ENCODE data around the gene DAG1. TPM values are rescaled to one million over a fixed set of nuclear protein-coding genes. Genes with fewer than 3 reads are reported as not detected.

Gene DAG1
- polyA plus RNA-seq, 3 donors = 3.9 to 5.8 (median 4.2) TPM

DNA sequence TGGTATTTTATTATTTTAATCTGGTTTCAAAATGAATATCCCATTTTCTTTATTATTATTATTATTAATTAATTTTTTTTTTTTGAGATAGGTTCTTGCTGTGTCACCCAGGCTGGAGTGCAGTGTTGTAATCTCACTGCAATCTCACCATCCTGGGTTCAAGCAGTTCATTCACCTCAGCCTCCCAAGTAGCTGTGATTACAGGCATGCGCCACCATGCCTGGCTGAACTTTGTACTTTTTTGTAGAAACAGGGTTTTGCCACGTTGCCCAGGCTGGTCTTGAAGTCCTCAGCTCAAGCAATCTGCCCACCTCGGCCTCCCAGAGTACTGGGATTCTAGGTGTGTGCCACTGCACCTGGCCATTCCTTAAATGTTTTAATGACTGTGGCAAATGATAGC lies 28.6 kb downstream of the DAG1 start:
- Mint-ChIP-seq H3K27ac (no peak overlapping the region), H3K27me3 (ENCODE audit: low read depth in 3 of 3) (peaks cover 0 to under 1% (median 0%) of the 10 kb centered on the region in 3 donors), H3K4me3 (no peak overlapping the region), H3K4me1 (peaks cover 28% of the 10 kb centered on the region), H3K36me3 (peaks cover 17 to 20% of the 10 kb centered on the region in 2 donors), H3K9me3 (peaks cover 0 to 1% (median 0%) of the 10 kb centered on the region in 7 donors)
- Histone ChIP-seq H3K4me1 (ENCODE audit: control insufficient read depth in 1 of 2, insufficient read depth in 2 of 2, low read length in 2 of 2) (peaks cover 25 to 26% of the 10 kb centered on the region in 2 donors), H3K9me3 (replicated peaks in 1 of 2; ENCODE audit: control insufficient read depth in 1 of 2, insufficient read depth in 1 of 2, low read length in 2 of 2) (no peaks in the 10 kb centered on the region), H3K4me3 (replicated peaks in 1 of 3; ENCODE audit: low read depth in 2 of 3, low read length in 3 of 3) (no peak overlapping the region), H3K4me2 (replicated peaks; ENCODE audit: extremely low read depth, low read length, poor library complexity, severe bottlenecking) (no peak overlapping the region), H2AFZ (ENCODE audit: insufficient read depth, low read depth, low read length, poor library complexity, severe bottlenecking) (no peak overlapping the region), H3K36me3 (replicated peaks in 1 of 2; ENCODE audit: control insufficient read depth in 1 of 2, insufficient read depth in 2 of 2, low read length in 2 of 2) (no peaks in the 10 kb centered on the region), H3K9ac (ENCODE audit: insufficient read depth, low read length, poor library complexity, severe bottlenecking) (no peak overlapping the region), H3K27me3 (ENCODE audit: control insufficient read depth in 2 of 2, insufficient read depth in 2 of 2, low read length in 2 of 2) (no peaks in the 10 kb centered on the region), H3K79me2 (ENCODE audit: insufficient read depth, low read length) (peaks cover 4% of the 10 kb centered on the region), H3K27ac (ENCODE audit: low read depth in 1 of 2, low read length in 2 of 2) (no peak overlapping the region), H4K20me1 (ENCODE audit: insufficient read depth, low read length) (no peaks in the 10 kb centered on the region)
- intact Hi-C loops (cut with micrococcal nuclease) = no loop called here
- no peak for DNase-seq
- 97% methylated on average over 3 of the region's 3 CpGs for WGBS (ENCODE audit: insufficient coverage)
- TF ChIP-seq, protein P1, sequence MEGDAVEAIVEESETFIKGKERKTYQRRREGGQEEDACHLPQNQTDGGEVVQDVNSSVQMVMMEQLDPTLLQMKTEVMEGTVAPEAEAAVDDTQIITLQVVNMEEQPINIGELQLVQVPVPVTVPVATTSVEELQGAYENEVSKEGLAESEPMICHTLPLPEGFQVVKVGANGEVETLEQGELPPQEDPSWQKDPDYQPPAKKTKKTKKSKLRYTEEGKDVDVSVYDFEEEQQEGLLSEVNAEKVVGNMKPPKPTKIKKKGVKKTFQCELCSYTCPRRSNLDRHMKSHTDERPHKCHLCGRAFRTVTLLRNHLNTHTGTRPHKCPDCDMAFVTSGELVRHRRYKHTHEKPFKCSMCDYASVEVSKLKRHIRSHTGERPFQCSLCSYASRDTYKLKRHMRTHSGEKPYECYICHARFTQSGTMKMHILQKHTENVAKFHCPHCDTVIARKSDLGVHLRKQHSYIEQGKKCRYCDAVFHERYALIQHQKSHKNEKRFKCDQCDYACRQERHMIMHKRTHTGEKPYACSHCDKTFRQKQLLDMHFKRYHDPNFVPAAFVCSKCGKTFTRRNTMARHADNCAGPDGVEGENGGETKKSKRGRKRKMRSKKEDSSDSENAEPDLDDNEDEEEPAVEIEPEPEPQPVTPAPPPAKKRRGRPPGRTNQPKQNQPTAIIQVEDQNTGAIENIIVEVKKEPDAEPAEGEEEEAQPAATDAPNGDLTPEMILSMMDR (IDR thresholded peaks at IDR 0.05) = no peak

GRCh38 chr3:49500205-49500731 lies 30.2 kb downstream of the DAG1 start:
- peak overlapping the region; percentile 19 for H3K9ac ChIP-seq (ENCODE audit: insufficient read depth, low read length, poor library complexity, severe bottlenecking)
- H3K36me3 ChIP-seq (replicated peaks in 1 of 2; ENCODE audit: control insufficient read depth in 1 of 2, insufficient read depth in 2 of 2, low read length in 2 of 2) = no peaks in the 10 kb centered on the region
- 100% methylated on average over 3 of the region's 6 CpGs for WGBS (ENCODE audit: insufficient coverage)
- Mint-ChIP-seq H3K36me3 (peaks cover 14 to 16% of the 10 kb centered on the region in 2 donors), H3K27me3 (ENCODE audit: low read depth in 3 of 3) (no peaks in the 10 kb centered on the region), H3K4me1 (peaks cover 24% of the 10 kb centered on the region), H3K9me3 (peaks cover 0 to 1% (median 0%) of the 10 kb centered on the region in 7 donors), H3K4me3 (no peak overlapping the region), H3K27ac (peak overlapping the region; percentile 50 to 97 (median 86))
- TF ChIP-seq, protein P1 (IDR thresholded peaks at IDR 0.05) = no peak
- intact Hi-C loops (cut with micrococcal nuclease) = no loop called here
- H3K27me3 ChIP-seq (ENCODE audit: control insufficient read depth in 2 of 2, insufficient read depth in 2 of 2, low read length in 2 of 2) = no peaks in the 10 kb centered on the region
- no peak overlapping the region for H3K4me2 ChIP-seq (replicated peaks; ENCODE audit: extremely low read depth, low read length, poor library complexity, severe bottlenecking)
- peaks cover 19 to 21% of the 10 kb centered on the region in 2 donors for H3K4me1 ChIP-seq (ENCODE audit: control insufficient read depth in 1 of 2, insufficient read depth in 2 of 2, low read length in 2 of 2)
- peaks cover 4% of the 10 kb centered on the region for H3K79me2 ChIP-seq (ENCODE audit: insufficient read depth, low read length)
- H3K4me3 ChIP-seq (replicated peaks in 1 of 3; ENCODE audit: low read depth in 2 of 3, low read length in 3 of 3) = no peak overlapping the region
- peak overlapping the region; percentile 3 for H2AFZ ChIP-seq (ENCODE audit: insufficient read depth, low read depth, low read length, poor library complexity, severe bottlenecking)
- peak overlapping the region in 1 of 2 donors; percentile 76 for H3K27ac ChIP-seq (ENCODE audit: low read depth in 1 of 2, low read length in 2 of 2)
- DNase-seq = no peak
- H3K9me3 ChIP-seq (replicated peaks in 1 of 2; ENCODE audit: control insufficient read depth in 1 of 2, insufficient read depth in 1 of 2, low read length in 2 of 2) = no peaks in the 10 kb centered on the region
- no peaks in the 10 kb centered on the region for H4K20me1 ChIP-seq (ENCODE audit: insufficient read depth, low read length)

Measured in CD14-positive monocyte (primary cell).